ENCODE measurements around the gene ASB1. TPM values are rescaled to one million over a fixed set of nuclear protein-coding genes. Genes with fewer than 3 reads are reported as not detected.

ASB1 gene
- total RNA-seq, 2 donors from 2014 or later: 11.9 to 27.8 TPM

- H3K9me3 ChIP-seq: no peaks in the 10 kb centered on the region
- no peak overlapping the region for H3K4me3 ChIP-seq
- H3K27me3 ChIP-seq (replicated peaks; ENCODE audit: insufficient read depth): no peaks in the 10 kb centered on the region
- TF ChIP-seq POLR2AphosphoS5 (IDR thresholded peaks at IDR 0.05) (no peak), POLR2A (IDR thresholded peaks at IDR 0.05) (no peak)
- peaks cover 6% of the 10 kb centered on the region for H3K4me1 ChIP-seq (replicated peaks)
- no peak for DNase-seq (ENCODE audit: low spot score)
- H3K36me3 ChIP-seq: no peaks in the 10 kb centered on the region
- no peak overlapping the region for H3K27ac ChIP-seq
- WGBS: 77% methylated on average over 6 of the region's 6 CpGs
- intact Hi-C loops (cut with DNase I): loop anchor here (5.0 kb wide), 1 partner anchor 89 kb away; no protein-coding TSS in a partner anchor
Measured at GRCh38 chr2:238461491-238461890, 34.8 kb downstream of the ASB1 start.

DNA sequence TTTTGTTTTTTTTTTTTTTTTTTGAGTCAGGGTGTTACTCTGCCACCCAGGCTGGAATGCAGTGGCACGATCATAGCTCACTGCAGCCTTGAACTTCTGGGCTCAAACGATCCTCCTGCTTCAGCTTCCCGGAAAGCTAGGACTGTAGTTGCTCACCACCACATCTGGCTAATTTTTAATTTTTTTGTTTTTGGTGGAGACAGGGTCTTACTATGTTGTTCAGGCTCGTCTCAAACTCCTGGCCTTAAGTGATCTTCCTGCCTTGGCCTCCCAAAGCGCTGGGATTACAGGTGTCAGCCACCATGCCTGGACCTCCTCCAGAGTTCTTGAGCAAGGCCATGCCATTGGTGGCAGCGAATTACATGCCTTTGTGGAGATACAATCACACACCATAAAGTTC, 35.2 kb downstream of the ASB1 start:
- 95% methylated on average over 6 of the region's 6 CpGs for WGBS
- no peaks in the 10 kb centered on the region for H3K36me3 ChIP-seq
- intact Hi-C loops (cut with DNase I): loop anchor here (5.0 kb wide), 1 partner anchor 90 kb away; no protein-coding TSS in a partner anchor
- H3K27me3 ChIP-seq (replicated peaks; ENCODE audit: insufficient read depth): no peaks in the 10 kb centered on the region
- no peak for TF ChIP-seq POLR2AphosphoS5 (IDR thresholded peaks at IDR 0.05)
- no peak for TF ChIP-seq POLR2A (IDR thresholded peaks at IDR 0.05)
- no peak for TF ChIP-seq CTCF (IDR thresholded peaks at IDR 0.05)
- no peaks in the 10 kb centered on the region for H3K9me3 ChIP-seq
- H3K27ac ChIP-seq: no peak overlapping the region
- DNase-seq (ENCODE audit: low spot score): no peak
- H3K4me1 ChIP-seq (replicated peaks): peaks cover 6% of the 10 kb centered on the region
- no peak overlapping the region for H3K4me3 ChIP-seq

GRCh38 chr2:238462782-238463396, 36.2 kb downstream of the ASB1 start:
- WGBS: 62% methylated on average over 2 of the region's 2 CpGs
- intact Hi-C loops (cut with DNase I): loop anchor here (5.0 kb wide), 1 partner anchor 91 kb away; no protein-coding TSS in a partner anchor
- Histone ChIP-seq H3K9me3 (no peaks in the 10 kb centered on the region), H3K4me3 (no peak overlapping the region), H3K27ac (no peak overlapping the region), H3K36me3 (no peaks in the 10 kb centered on the region), H3K4me1 (replicated peaks) (peaks cover 6% of the 10 kb centered on the region), H3K27me3 (replicated peaks; ENCODE audit: insufficient read depth) (no peaks in the 10 kb centered on the region)
- TF ChIP-seq CTCF (IDR thresholded peaks at IDR 0.05) (peak; percentile 31 to 81 (median 76)), POLR2AphosphoS5 (IDR thresholded peaks at IDR 0.05) (no peak)
- DNase-seq (ENCODE audit: low spot score): no peak

GRCh38 chr2:238464389-238464788, 37.7 kb downstream of the ASB1 start:
- TF ChIP-seq POLR2A (IDR thresholded peaks at IDR 0.05): no peak
- no peak for TF ChIP-seq POLR2AphosphoS5 (IDR thresholded peaks at IDR 0.05)
- TF ChIP-seq CTCF (IDR thresholded peaks at IDR 0.05): no peak
- intact Hi-C loops (cut with DNase I): loop anchor here (5.0 kb wide), 1 partner anchor 92 kb away; no protein-coding TSS in a partner anchor
- no peak overlapping the region for H3K27ac ChIP-seq
- peaks cover under 1% of the 10 kb centered on the region for H3K4me1 ChIP-seq (replicated peaks)
- H3K36me3 ChIP-seq: no peaks in the 10 kb centered on the region
- no peak overlapping the region for H3K4me3 ChIP-seq
- no peak for DNase-seq (ENCODE audit: low spot score)
- H3K27me3 ChIP-seq (replicated peaks; ENCODE audit: insufficient read depth): no peaks in the 10 kb centered on the region
- H3K9me3 ChIP-seq: no peaks in the 10 kb centered on the region
- 97% methylated on average over 10 of the region's 10 CpGs for WGBS

DNA sequence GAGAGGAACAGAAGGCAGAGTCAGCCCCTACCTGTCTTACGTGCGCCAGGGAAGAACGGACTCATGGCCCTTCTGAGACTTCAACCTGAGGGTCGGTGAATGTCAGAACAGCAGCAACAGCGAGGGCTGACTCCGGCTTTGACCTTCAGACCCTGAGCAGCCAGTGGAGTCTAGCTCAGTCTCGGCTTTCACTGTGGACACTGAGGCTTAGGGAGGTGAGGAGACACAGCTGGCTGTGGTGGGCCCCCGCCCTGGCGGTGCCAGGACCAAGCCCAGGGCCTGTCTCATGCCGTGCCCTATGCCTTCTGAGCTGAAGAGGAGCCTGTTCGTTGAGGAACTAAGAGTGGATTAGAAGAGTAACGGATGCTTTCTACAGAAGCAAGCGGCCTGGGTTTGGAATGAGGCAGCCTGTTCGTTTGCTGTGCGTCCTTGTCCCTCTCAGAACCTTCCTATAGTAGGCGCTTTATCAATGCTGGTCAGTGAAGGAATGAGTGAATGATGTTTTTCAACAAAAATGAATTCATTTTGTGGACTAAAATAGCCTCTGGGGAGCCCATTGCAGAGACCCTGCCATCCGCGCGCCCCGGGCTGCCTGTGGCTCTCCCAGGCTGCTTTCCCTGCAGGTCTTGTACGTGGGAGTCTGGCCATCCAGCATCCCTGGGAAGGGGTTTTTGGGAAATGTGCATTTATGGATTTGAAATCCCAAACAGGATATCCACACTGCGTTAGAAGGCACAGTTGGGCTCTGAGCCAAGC, 38.9 kb downstream of the ASB1 start:
- no peaks in the 10 kb centered on the region for H3K27me3 ChIP-seq (replicated peaks; ENCODE audit: insufficient read depth)
- no peak overlapping the region for H3K27ac ChIP-seq
- intact Hi-C loops (cut with DNase I): no loop called here
- no peak overlapping the region for H3K4me3 ChIP-seq
- no peaks in the 10 kb centered on the region for H3K36me3 ChIP-seq
- 91% methylated on average over 22 of the region's 22 CpGs for WGBS
- no peak for DNase-seq (ENCODE audit: low spot score)
- no peaks in the 10 kb centered on the region for H3K4me1 ChIP-seq (replicated peaks)
- no peaks in the 10 kb centered on the region for H3K9me3 ChIP-seq
- TF ChIP-seq CTCF (IDR thresholded peaks at IDR 0.05) (no peak), POLR2AphosphoS5 (IDR thresholded peaks at IDR 0.05) (no peak), POLR2A (IDR thresholded peaks at IDR 0.05) (no peak)
